Body of pancreas (tissue), 4 donors: Measurements from ENCODE around the gene GALT. TPM values are rescaled to one million over a fixed set of nuclear protein-coding genes. Genes with fewer than 3 reads are reported as not detected.

Experiments
- ATAC-seq: fragments of 150-250 bp; one replicate; pipeline ENCODE4 v1.9.1; 2016
- DNase-seq, 4 donors: peaks; one replicate each; pipeline ENCODE4 v3.0.0-alpha.2; 2019
- H3K27ac ChIP-seq, 4 donors: fragments of 200-600 bp; sonication (generic); 1 replicate in 3 of 4; 2 replicates in 1 of 4; pipeline versions ENCODE4 v1.5.1 to v1.6.1; 2016 to 2019; ENCODE audit warnings: mild to moderate bottlenecking in 1 of 4, mixed read lengths in 1 of 4, moderate library complexity in 1 of 4
- H3K27me3 ChIP-seq, 2 donors: fragments of 200-600 bp; sonication (generic); one replicate each; pipeline ENCODE4 v1.6.0; 2016; ENCODE audit warnings: mild to moderate bottlenecking in 1 of 2
- H3K36me3 ChIP-seq, 2 donors: fragments of 200-600 bp; sonication (generic); replicated peaks in 1 of 2; 2 replicates each; pipeline ENCODE4 v1.5.1; 2016; ENCODE audit warnings: low read depth in 2 of 2; ENCODE audit not compliant: insufficient read depth in 1 of 2
- H3K4me1 ChIP-seq: fragments of 200-600 bp; sonication (generic); one replicate; pipeline ENCODE4 v1.6.0; 2016
- H3K4me3 ChIP-seq, 2 donors: fragments of 200-600 bp; sonication (generic); 1 replicate in 1 of 2; 2 replicates in 1 of 2; pipeline ENCODE4 v1.5.1; 2016 to 2019
- H3K9me3 ChIP-seq, 3 donors: fragments of 200-600 bp; sonication (generic); 1 replicate in 2 of 3; 2 replicates in 1 of 3; pipeline ENCODE4 v1.5.1; 2016
- POLR2A ChIP-seq, 3 donors: fragments of 450-650 bp; IDR thresholded peaks; one replicate each; pipeline ENCODE4 v1.6.1; 2016; ENCODE audit warnings: antibody characterized with exemption in 3 of 3, mild to moderate bottlenecking in 2 of 3
- WGBS, 2 donors: methylation state at CpG; one replicate each; pipeline ENCODE4 v1.1.5; 2017; 5-methylcytosine and 5-hydroxymethylcytosine counted together
- intact Hi-C: fragments of 100-400 bp; cut with DNase I; formaldehyde crosslinking; loops from one replicate; pipeline ENCODE4 v1.15.1; 2023
- total RNA-seq, 2 donors: library from RNA; depleted of rRNA; stranded (reverse); fragments of >200 nt; gene quantifications; one replicate each; pipeline ENCODE4 v1.1.0, GENCODE V29; 2016
- TF ChIP-seq, protein P1 (sequence below), 7 experiments: fragments of 450-650 bp in 4 of 7; fragments of 200-600 bp in 3 of 7; sonication (generic) in 3 of 7; IDR thresholded peaks; one replicate each; pipeline ENCODE4 v1.5.1; 2016 to 2019; ENCODE audit warnings: antibody characterized with exemption in 7 of 7

The GALT gene
- total RNA-seq, 2 donors from 2014 or later: 31.6 to 33.2 TPM

DNA sequence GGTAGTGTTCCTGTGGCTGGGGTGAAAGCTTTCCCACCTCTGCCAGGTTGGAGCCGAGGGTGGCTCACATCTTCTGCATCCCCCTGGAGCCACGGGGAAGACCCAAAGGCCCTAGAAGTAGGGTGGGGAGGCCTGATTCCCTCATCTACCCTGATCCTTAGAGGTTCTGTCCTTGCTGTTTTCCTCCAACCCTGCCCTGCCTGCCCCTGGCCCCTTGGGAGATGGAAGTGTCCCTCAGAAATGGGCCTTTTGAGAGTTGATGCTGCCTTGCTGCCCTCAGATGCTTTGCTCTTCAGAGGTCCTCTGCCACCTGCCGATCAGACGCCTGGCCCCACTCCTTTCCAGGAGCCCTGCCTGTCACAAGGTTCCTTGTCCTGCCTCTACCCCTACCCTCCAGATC, 38.3 kb downstream of the GALT start:
- 81 to 94% methylated on average over 4 of the region's 4 CpGs for WGBS, 2 donors
- H3K36me3 ChIP-seq: no peaks in the 10 kb centered on the region
- no peak for ATAC-seq

DNA sequence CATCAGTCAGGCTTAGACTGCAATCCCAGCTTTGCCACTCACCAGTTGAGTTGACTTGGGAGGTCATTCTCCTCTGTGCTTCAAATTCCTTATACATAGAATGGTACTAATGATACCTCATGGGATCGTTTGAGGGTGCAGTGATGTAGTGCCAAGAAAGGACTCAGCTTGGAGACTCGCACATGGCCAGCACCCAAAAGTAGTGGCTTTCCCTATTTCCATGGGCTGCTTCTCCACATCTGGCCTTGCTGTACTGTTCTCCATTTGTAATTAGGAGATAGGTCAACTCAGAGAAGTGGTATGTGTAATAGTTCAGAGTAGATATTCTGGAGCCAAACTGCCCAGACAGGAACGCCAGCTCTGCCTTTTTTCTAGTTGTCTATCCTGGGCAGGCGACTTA, 39.1 kb downstream of the GALT start:
- ATAC-seq (no peak), DNase-seq (no peak)
- intact Hi-C loops: no loop called here
- TF ChIP-seq, protein P1, sequence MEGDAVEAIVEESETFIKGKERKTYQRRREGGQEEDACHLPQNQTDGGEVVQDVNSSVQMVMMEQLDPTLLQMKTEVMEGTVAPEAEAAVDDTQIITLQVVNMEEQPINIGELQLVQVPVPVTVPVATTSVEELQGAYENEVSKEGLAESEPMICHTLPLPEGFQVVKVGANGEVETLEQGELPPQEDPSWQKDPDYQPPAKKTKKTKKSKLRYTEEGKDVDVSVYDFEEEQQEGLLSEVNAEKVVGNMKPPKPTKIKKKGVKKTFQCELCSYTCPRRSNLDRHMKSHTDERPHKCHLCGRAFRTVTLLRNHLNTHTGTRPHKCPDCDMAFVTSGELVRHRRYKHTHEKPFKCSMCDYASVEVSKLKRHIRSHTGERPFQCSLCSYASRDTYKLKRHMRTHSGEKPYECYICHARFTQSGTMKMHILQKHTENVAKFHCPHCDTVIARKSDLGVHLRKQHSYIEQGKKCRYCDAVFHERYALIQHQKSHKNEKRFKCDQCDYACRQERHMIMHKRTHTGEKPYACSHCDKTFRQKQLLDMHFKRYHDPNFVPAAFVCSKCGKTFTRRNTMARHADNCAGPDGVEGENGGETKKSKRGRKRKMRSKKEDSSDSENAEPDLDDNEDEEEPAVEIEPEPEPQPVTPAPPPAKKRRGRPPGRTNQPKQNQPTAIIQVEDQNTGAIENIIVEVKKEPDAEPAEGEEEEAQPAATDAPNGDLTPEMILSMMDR (IDR thresholded peaks at IDR 0.05): no peak
- TF ChIP-seq POLR2A (IDR thresholded peaks at IDR 0.05): no peak
- Histone ChIP-seq H3K27ac (no peak overlapping the region), H3K4me1 (no peaks in the 10 kb centered on the region), H3K4me3 (no peak overlapping the region), H3K36me3 (no peaks in the 10 kb centered on the region), H3K27me3 (no peaks in the 10 kb centered on the region), H3K9me3 (no peaks in the 10 kb centered on the region)
- WGBS, 2 donors: 88 to 91% methylated on average over 4 of the region's 4 CpGs

More for the DNA sequence above, 38.3 kb downstream of the GALT start:
- Histone ChIP-seq H3K9me3 (no peaks in the 10 kb centered on the region), H3K4me3 (no peak overlapping the region), H3K27me3 (no peaks in the 10 kb centered on the region), H3K4me1 (no peaks in the 10 kb centered on the region), H3K27ac (no peak overlapping the region)
- intact Hi-C loops: no loop called here
- no peak for TF ChIP-seq POLR2A (IDR thresholded peaks at IDR 0.05)
- TF ChIP-seq, protein P1 (IDR thresholded peaks at IDR 0.05): no peak
- no peak for DNase-seq

DNA sequence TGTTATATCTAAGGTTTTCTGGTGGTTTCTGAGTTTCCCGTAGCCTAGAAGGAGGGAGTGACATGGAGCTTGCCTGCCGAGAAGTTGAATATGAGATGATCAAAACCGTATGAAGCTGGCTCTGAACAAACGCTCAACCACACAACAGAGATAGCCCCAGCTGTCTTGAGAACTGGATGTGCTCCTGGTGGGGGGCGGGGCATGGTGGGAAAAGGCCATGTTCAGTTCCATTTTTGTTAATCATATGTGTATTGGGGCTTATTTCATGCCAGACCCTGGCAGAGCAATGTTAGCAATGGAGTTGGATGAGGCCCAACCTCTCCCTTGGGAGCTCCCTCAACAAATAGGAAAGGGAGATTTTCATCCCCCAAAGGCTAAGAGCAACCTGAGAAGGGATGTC, 39.8 kb downstream of the GALT start:
- TF ChIP-seq, protein P1 (IDR thresholded peaks at IDR 0.05): no peak
- TF ChIP-seq POLR2A (IDR thresholded peaks at IDR 0.05): no peak
- H3K27me3 ChIP-seq: no peaks in the 10 kb centered on the region
- intact Hi-C loops: no loop called here
- 67 to 68% methylated on average over 5 of the region's 5 CpGs for WGBS, 2 donors
- no peaks in the 10 kb centered on the region for H3K4me1 ChIP-seq
- ATAC-seq: no peak
- no peak overlapping the region for H3K4me3 ChIP-seq
- peak in 2 of 4 donors; percentile 10 to 22 for DNase-seq
- H3K27ac ChIP-seq: no peak overlapping the region
- no peaks in the 10 kb centered on the region for H3K36me3 ChIP-seq
- H3K9me3 ChIP-seq: no peaks in the 10 kb centered on the region

DNA sequence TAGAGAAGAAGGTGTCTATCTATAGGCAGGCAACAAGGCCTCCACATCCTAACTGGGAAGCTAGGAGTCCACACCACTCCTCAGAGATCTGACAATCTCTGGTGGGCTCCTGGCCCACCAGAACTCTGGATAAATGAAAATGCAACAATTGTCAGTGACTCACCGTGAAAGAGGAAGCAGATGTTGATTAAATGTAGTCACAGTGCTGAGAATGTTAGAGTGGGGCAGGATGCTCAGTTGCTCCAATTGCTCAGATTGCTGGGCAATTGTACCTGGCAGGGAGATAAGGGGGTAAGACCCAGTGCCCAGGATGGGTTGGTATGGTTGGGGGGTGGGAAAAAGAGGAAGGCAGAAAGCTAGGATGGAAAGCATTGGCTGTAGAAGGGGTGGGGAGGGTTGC, 40.3 kb downstream of the GALT start:
- WGBS, 2 donors: 65 to 100% methylated on average over 1 of the region's 1 CpG
- intact Hi-C loops: no loop called here
- Histone ChIP-seq H3K36me3 (no peaks in the 10 kb centered on the region), H3K27me3 (no peaks in the 10 kb centered on the region), H3K4me3 (no peak overlapping the region), H3K4me1 (no peaks in the 10 kb centered on the region), H3K9me3 (no peaks in the 10 kb centered on the region), H3K27ac (no peak overlapping the region)
- ATAC-seq (no peak), DNase-seq (no peak)
- TF ChIP-seq, protein P1 (IDR thresholded peaks at IDR 0.05): no peak
- TF ChIP-seq POLR2A (IDR thresholded peaks at IDR 0.05): no peak

DNA sequence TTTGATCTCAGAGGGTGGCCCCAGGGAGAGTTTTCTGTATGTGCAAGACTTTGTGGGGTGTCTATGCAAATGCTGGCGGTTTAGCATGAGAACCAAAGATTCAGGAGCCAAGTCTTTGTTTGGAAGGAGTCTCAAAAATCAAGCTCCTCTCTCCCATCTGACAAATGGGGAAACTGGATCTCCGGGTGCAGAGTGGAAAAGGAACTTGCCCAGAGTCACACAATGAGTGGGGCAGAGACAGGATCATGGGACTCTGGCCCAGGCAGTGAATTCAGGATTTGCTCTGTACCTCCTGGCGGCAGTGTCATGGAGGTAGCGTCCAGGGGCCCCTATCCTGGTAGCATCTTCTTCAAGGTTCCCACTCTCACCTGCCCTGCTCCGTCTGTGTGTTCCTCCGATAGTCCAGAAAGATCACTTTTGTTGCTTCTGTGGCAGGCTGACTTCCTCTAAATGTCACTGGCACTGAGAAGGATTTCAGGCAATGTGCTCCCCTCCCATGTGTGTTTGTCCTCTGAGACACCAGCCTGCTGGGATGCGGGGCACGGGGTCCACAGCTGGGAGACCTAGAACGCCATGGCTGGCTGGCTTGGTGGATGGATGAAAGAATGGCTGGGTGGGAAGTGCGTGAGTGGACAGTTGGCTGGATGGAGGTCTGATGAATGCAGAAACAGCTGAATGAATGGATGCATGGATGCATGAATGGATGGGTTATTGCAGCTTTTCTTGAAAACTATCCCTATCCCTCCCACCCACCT, 41.0 kb downstream of the GALT start:
- 85 to 86% methylated on average over 10 of the region's 10 CpGs for WGBS, 2 donors
- no peak for TF ChIP-seq POLR2A (IDR thresholded peaks at IDR 0.05)
- TF ChIP-seq, protein P1 (IDR thresholded peaks at IDR 0.05): no peak
- Histone ChIP-seq H3K4me1 (no peaks in the 10 kb centered on the region), H3K4me3 (no peak overlapping the region), H3K36me3 (no peaks in the 10 kb centered on the region), H3K9me3 (no peaks in the 10 kb centered on the region), H3K27ac (no peak overlapping the region), H3K27me3 (no peaks in the 10 kb centered on the region)
- DNase-seq (no peak), ATAC-seq (no peak)
- intact Hi-C loops: no loop called here
